Body of pancreas (tissue), 4 donors: ENCODE data around the gene AMPD3. TPM values are rescaled to one million over a fixed set of nuclear protein-coding genes. Genes with fewer than 3 reads are reported as not detected.

Experiments used
- ATAC-seq: fragments of 150-250 bp; one replicate; pipeline ENCODE4 v1.9.1; 2016
- DNase-seq, 4 donors: peaks; one replicate each; pipeline ENCODE4 v3.0.0-alpha.2; 2019
- H3K27ac ChIP-seq, 4 donors: fragments of 200-600 bp; sonication (generic); 1 replicate in 3 of 4; 2 replicates in 1 of 4; pipeline versions ENCODE4 v1.5.1 to v1.6.1; 2016 to 2019; ENCODE audit warnings: mild to moderate bottlenecking in 1 of 4, mixed read lengths in 1 of 4, moderate library complexity in 1 of 4
- H3K27me3 ChIP-seq, 2 donors: fragments of 200-600 bp; sonication (generic); one replicate each; pipeline ENCODE4 v1.6.0; 2016; ENCODE audit warnings: mild to moderate bottlenecking in 1 of 2
- H3K36me3 ChIP-seq, 2 donors: fragments of 200-600 bp; sonication (generic); replicated peaks in 1 of 2; 2 replicates each; pipeline ENCODE4 v1.5.1; 2016; ENCODE audit warnings: low read depth in 2 of 2; ENCODE audit not compliant: insufficient read depth in 1 of 2
- H3K4me1 ChIP-seq: fragments of 200-600 bp; sonication (generic); one replicate; pipeline ENCODE4 v1.6.0; 2016
- H3K4me3 ChIP-seq, 2 donors: fragments of 200-600 bp; sonication (generic); 1 replicate in 1 of 2; 2 replicates in 1 of 2; pipeline ENCODE4 v1.5.1; 2016 to 2019
- H3K9me3 ChIP-seq, 3 donors: fragments of 200-600 bp; sonication (generic); 1 replicate in 2 of 3; 2 replicates in 1 of 3; pipeline ENCODE4 v1.5.1; 2016
- POLR2A ChIP-seq, 3 donors: fragments of 450-650 bp; IDR thresholded peaks; one replicate each; pipeline ENCODE4 v1.6.1; 2016; ENCODE audit warnings: antibody characterized with exemption in 3 of 3, mild to moderate bottlenecking in 2 of 3
- WGBS, 2 donors: methylation state at CpG; one replicate each; pipeline ENCODE4 v1.1.5; 2017; 5-methylcytosine and 5-hydroxymethylcytosine counted together
- intact Hi-C: fragments of 100-400 bp; cut with DNase I; formaldehyde crosslinking; loops from one replicate; pipeline ENCODE4 v1.15.1; 2023
- total RNA-seq, 2 donors: library from RNA; depleted of rRNA; stranded (reverse); fragments of >200 nt; gene quantifications; one replicate each; pipeline ENCODE4 v1.1.0, GENCODE V29; 2016
- TF ChIP-seq, protein P1 (sequence below), 7 experiments: fragments of 450-650 bp in 4 of 7; fragments of 200-600 bp in 3 of 7; sonication (generic) in 3 of 7; IDR thresholded peaks; one replicate each; pipeline ENCODE4 v1.5.1; 2016 to 2019; ENCODE audit warnings: antibody characterized with exemption in 7 of 7

Gene AMPD3
- total RNA-seq, 2 donors from 2014 or later, result 3.6 to 9.9 TPM

DNA sequence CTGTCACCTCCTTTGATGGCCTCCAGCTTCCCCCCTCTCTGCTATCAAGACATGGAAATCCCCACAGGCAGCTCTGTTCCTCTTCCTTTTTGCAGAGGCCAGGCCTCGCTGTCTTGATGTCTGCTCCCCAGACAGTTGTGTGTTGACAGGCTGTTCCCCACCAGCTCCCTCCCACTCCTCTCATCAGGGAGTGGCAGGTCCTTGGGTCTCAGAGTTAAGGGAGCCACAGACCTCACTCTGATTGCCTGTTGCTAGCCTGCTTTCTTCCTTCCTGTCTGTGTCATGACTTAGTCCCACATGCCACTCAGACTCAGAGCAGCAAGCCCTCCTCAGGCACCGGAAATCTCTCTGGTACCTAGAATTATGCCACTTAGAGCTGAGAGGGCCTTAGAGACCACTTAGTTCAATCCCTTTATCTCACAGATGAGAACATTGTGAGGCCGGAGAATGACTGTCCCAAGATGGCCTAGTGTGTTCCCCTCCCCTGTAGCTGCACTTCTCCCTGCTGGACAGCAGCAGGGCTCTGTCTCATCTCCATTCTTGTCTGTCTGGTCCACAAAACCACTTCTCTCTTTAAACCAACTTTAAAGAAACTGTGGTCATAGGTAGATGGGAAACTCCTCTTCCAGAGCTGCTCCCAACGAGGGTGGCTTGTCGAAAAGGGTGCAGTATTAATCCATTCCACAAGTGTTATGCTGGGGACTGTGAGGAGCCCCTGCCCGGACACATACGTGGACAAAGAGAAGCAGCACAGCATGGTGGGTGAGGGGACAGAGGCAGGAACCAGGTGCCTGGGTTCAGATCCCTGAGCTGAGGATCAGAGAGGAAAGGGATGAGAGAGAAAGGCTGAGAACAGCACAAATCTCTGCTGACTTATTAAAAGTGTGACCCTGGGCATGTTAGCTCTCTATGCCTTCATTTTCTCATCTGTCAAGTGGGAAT is 4.2 kb downstream of the AMPD3 start:
- peak in 1 of 4 donors; percentile 45 for DNase-seq

DNA sequence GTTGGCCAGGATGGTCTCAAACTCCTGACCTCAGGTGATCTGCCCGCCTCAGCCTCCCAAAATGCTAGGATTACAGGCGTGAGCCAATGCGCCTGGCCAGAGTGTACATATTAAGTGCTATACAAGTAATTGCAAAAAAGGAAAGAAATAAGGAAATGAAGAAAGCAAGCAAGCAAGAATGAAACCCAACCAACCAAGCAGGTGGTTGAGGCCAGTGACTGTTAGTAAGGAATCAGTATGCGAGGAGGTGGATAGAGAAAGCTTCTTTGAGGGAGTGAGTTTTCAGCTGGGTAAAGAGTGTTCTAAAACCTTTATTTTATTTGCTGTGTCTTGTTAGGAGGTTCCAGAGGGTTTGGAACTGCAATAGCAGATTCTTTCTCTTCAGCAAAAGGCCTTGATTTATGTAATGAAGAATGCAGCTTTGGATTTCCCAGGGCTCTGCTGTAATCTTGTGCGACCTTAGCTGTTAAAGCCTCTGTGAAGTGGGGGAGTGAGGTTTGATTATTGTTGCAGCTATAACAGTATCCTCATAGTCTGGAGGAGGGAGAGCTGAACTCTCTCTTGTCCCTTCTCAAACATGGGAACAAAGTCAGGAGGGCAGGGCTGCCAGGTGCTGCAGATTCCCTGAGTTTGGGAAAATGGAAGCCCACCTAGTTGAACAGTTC is 5.7 kb downstream of the AMPD3 start:
- TF ChIP-seq, protein P1, sequence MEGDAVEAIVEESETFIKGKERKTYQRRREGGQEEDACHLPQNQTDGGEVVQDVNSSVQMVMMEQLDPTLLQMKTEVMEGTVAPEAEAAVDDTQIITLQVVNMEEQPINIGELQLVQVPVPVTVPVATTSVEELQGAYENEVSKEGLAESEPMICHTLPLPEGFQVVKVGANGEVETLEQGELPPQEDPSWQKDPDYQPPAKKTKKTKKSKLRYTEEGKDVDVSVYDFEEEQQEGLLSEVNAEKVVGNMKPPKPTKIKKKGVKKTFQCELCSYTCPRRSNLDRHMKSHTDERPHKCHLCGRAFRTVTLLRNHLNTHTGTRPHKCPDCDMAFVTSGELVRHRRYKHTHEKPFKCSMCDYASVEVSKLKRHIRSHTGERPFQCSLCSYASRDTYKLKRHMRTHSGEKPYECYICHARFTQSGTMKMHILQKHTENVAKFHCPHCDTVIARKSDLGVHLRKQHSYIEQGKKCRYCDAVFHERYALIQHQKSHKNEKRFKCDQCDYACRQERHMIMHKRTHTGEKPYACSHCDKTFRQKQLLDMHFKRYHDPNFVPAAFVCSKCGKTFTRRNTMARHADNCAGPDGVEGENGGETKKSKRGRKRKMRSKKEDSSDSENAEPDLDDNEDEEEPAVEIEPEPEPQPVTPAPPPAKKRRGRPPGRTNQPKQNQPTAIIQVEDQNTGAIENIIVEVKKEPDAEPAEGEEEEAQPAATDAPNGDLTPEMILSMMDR (IDR thresholded peaks at IDR 0.05), result no peak
- TF ChIP-seq POLR2A (IDR thresholded peaks at IDR 0.05), result no peak
- no peaks in the 10 kb centered on the region for H3K9me3 ChIP-seq
- ATAC-seq (no peak), DNase-seq (no peak)
- no peaks in the 10 kb centered on the region for H3K36me3 ChIP-seq
- 84 to 89% methylated on average over 5 of the region's 5 CpGs for WGBS, 2 donors
- H3K4me3 ChIP-seq, result no peak overlapping the region
- no peaks in the 10 kb centered on the region for H3K27me3 ChIP-seq
- no peaks in the 10 kb centered on the region for H3K4me1 ChIP-seq
- intact Hi-C loops, result no loop called here
- no peak overlapping the region for H3K27ac ChIP-seq

More for the DNA sequence above, 4.2 kb downstream of the AMPD3 start:
- H3K4me1 ChIP-seq, result no peaks in the 10 kb centered on the region
- 62 to 93% methylated on average over 6 to 7 of the region's 7 CpGs for WGBS, 2 donors
- H3K9me3 ChIP-seq, result no peaks in the 10 kb centered on the region
- intact Hi-C loops, result no loop called here
- no peak for ATAC-seq
- H3K27ac ChIP-seq, result peak overlapping the region in 2 of 4 donors; percentile 6 to 30
- no peak overlapping the region for H3K4me3 ChIP-seq
- no peaks in the 10 kb centered on the region for H3K27me3 ChIP-seq
- H3K36me3 ChIP-seq, result no peaks in the 10 kb centered on the region
- TF ChIP-seq POLR2A (IDR thresholded peaks at IDR 0.05), result peak in 1 of 3 donors; percentile 17
- TF ChIP-seq, protein P1 (IDR thresholded peaks at IDR 0.05), result no peak

DNA sequence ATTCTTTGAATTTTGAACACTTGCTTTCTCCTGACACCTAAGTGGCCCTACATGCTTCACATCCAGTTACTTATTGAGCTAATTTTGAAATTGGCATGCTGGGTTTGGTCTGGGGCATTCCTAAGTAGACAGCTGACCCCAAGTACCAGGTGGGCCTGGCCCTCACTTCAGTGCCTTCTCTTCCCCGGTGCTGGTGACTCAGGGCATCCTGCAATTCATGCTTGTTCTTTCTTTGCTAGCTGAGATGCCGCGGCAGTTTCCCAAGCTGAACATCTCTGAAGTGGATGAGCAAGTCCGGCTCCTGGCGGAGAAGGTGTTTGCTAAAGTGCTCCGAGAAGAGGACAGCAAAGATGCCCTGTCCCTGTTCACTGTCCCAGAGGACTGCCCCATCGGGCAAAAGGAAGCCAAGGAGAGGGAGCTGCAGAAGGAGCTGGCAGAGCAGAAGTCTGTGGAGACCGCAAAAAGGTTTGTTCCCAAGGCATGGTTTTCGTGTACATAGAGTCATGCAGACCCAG is 6.3 kb downstream of the AMPD3 start:
- Histone ChIP-seq H3K4me3 (no peak overlapping the region), H3K36me3 (no peaks in the 10 kb centered on the region), H3K9me3 (no peaks in the 10 kb centered on the region), H3K27me3 (no peaks in the 10 kb centered on the region), H3K4me1 (no peaks in the 10 kb centered on the region), H3K27ac (no peak overlapping the region)
- intact Hi-C loops, result no loop called here
- TF ChIP-seq, protein P1 (IDR thresholded peaks at IDR 0.05), result no peak
- TF ChIP-seq POLR2A (IDR thresholded peaks at IDR 0.05), result no peak
- ATAC-seq (no peak), DNase-seq (no peak)
- WGBS, 2 donors, result 88 to 91% methylated on average over 9 of the region's 9 CpGs

DNA sequence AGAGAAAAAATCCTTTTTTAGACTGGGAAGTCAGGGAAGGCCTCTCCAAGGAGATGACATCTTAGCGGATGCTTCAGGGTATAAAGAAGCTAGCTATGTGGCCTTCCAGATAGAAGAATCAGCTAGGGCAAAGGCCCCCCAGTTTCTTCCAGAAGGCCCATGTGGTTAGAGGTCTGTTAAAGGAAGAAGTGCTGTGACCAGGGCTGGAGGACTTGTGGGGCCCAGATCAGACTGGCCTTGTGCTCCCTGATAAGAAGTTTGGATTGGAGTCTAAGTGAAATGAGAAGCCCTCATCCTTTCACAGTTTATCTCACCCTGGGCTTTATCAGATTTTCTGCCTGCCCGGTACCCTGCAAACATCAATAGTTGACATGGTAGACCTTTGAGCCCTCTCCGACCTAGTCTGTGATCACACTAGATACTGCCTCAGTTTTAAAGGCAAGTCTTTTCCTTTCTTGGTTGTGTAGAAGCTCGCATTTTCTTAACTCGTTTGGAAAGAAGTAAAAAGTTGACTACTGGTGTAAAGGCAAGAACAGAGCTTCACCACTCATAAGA is 7.8 kb downstream of the AMPD3 start:
- no peaks in the 10 kb centered on the region for H3K27me3 ChIP-seq
- no peak overlapping the region for H3K4me3 ChIP-seq
- H3K36me3 ChIP-seq, result no peaks in the 10 kb centered on the region
- H3K27ac ChIP-seq, result no peak overlapping the region
- 84 to 85% methylated on average over 5 of the region's 5 CpGs for WGBS, 2 donors
- no peak for DNase-seq
- no peaks in the 10 kb centered on the region for H3K4me1 ChIP-seq
- intact Hi-C loops, result no loop called here
- no peak for ATAC-seq
- H3K9me3 ChIP-seq, result no peaks in the 10 kb centered on the region
- TF ChIP-seq, protein P1 (IDR thresholded peaks at IDR 0.05), result no peak
- no peak for TF ChIP-seq POLR2A (IDR thresholded peaks at IDR 0.05)
